AG20443 (cell line): ENCODE measurements around the gene CLTC.

Experiments
- DNase-seq: peaks from one replicate; pipeline ENCODE4 v3.0.0; 2012; ENCODE audit warnings: low spot score, mixed read lengths

Gene CLTC

GRCh38 chr17:59727817-59728533 lies 108.3 kb downstream of the CLTC start:
- DNase-seq = no peak

- DNase-seq = no peak
These were observed 110.7 kb downstream of the CLTC start for GRCh38 chr17:59730268-59730834.

GRCh38 chr17:59733697-59734096 lies 114.0 kb downstream of the CLTC start:
- DNase-seq = no peak

GRCh38 chr17:59734226-59734625 lies 114.5 kb downstream of the CLTC start:
- no peak for DNase-seq

GRCh38 chr17:59737324-59737723 lies 117.6 kb downstream of the CLTC start:
- DNase-seq = no peak

- no peak for DNase-seq
These were observed 124.1 kb downstream of the CLTC start for GRCh38 chr17:59743842-59744241.

GRCh38 chr17:59745040-59745439 lies 125.3 kb downstream of the CLTC start:
- no peak for DNase-seq
